IMR-90 (cell line): Measurements from ENCODE around the gene ATRN. TPM values are rescaled to one million over a fixed set of nuclear protein-coding genes. Genes with fewer than 3 reads are reported as not detected.

Source experiments
- ATAC-seq: fragments of 200-7000 bp; cut with Tn5 transposase; 2 replicates; pipeline ENCODE4 v1.9.1; 2020; ENCODE audit warnings: low read depth, mild to moderate bottlenecking, moderate library complexity
- BruUV-seq: library from RNA; stranded (reverse); fragments of 400-500 nt; replicated peaks from 2 replicates; lab custom pipeline; 2021; lab: Mats Ljungman, UMichigan
- CTCF ChIA-PET: fragments of 300-600 bp; formaldehyde crosslinking; extraction: SDS; loops from one replicate; lab custom pipeline; 2021; ENCODE audit warnings: antibody characterized with exemption; lab: Yijun Ruan, JAX
- POLR2A ChIA-PET: fragments of 300-600 bp; sonication (Branson Sonifier 250); formaldehyde crosslinking; loops from one replicate; lab custom pipeline; 2022; ENCODE audit warnings: antibody characterized with exemption; ENCODE audit not compliant: unreplicated experiment; lab: Charles Lee
- DNase-seq: peaks from one replicate; pipeline ENCODE4 v3.0.0; 2013
- H2AFZ ChIP-seq: replicated peaks from 2 replicates; pipeline ENCODE3; 2013; ENCODE audit warnings: low read length, mild to moderate bottlenecking; ENCODE audit not compliant: poor library complexity
- H2AK5ac ChIP-seq: 2 replicates; pipeline ENCODE4 v1.6.1; 2013; ENCODE audit warnings: low read depth, low read length, inconsistent platforms
- H2AK9ac ChIP-seq: replicated peaks from 2 replicates; pipeline ENCODE3; 2013; ENCODE audit warnings: mild to moderate bottlenecking, low read depth, low read length, moderate library complexity; ENCODE audit not compliant: poor library complexity
- H2BK120ac ChIP-seq: 2 replicates; pipeline ENCODE4 v1.6.1; 2013; ENCODE audit warnings: low read depth, low read length, inconsistent platforms
- H2BK15ac ChIP-seq: 3 replicates; pipeline ENCODE4 v1.6.1; 2013; ENCODE audit warnings: low read depth, low read length, inconsistent platforms
- H2BK20ac ChIP-seq: 2 replicates; pipeline ENCODE4 v1.6.1; 2013; ENCODE audit warnings: low read depth, mild to moderate bottlenecking, inconsistent platforms, low read length, moderate library complexity
- H2BK5ac ChIP-seq: 2 replicates; pipeline ENCODE4 v1.6.1; 2013; ENCODE audit warnings: mild to moderate bottlenecking, low read depth, low read length, inconsistent platforms; ENCODE audit not compliant: poor library complexity, severe bottlenecking
- H3K14ac ChIP-seq: replicated peaks from 2 replicates; pipeline ENCODE4 v1.6.1; 2013; ENCODE audit warnings: low read depth, low read length, inconsistent platforms
- H3K18ac ChIP-seq: 2 replicates; pipeline ENCODE4 v1.6.1; 2013; ENCODE audit warnings: low read depth, low read length, control low read depth
- H3K23ac ChIP-seq: 2 replicates; pipeline ENCODE4 v1.6.1; 2013; ENCODE audit warnings: low read depth, low read length, inconsistent platforms
- H3K27ac ChIP-seq: 2 replicates; pipeline ENCODE4 v1.5.1; 2013; ENCODE audit warnings: mild to moderate bottlenecking, control low read depth, low read length; ENCODE audit not compliant: insufficient read depth
- H3K27me3 ChIP-seq: 2 replicates; pipeline ENCODE4 v1.6.1; 2013; ENCODE audit warnings: low read length; ENCODE audit not compliant: control insufficient read depth, insufficient read depth
- H3K36me3 ChIP-seq: 2 replicates; pipeline ENCODE4 v1.6.1; 2013; ENCODE audit warnings: low read length, mixed read lengths; ENCODE audit not compliant: control insufficient read depth, insufficient read depth
- H3K4ac ChIP-seq: 2 replicates; pipeline ENCODE4 v1.6.1; 2013; ENCODE audit warnings: low read depth, low read length, inconsistent platforms
- H3K4me1 ChIP-seq: 2 replicates; pipeline ENCODE4 v1.6.1; 2013; ENCODE audit warnings: low read length, mixed read lengths; ENCODE audit not compliant: control insufficient read depth, insufficient read depth
- H3K4me2 ChIP-seq: 2 replicates; pipeline ENCODE4 v1.6.1; 2013; ENCODE audit warnings: low read depth, mild to moderate bottlenecking, control low read depth, low read length, moderate library complexity
- H3K4me3 ChIP-seq: 2 replicates; pipeline ENCODE4 v1.5.1; 2013; ENCODE audit warnings: low read depth, mild to moderate bottlenecking, control low read depth, low read length, moderate library complexity; ENCODE audit not compliant: insufficient read depth
- H3K56ac ChIP-seq: 2 replicates; pipeline ENCODE4 v1.6.1; 2013; ENCODE audit warnings: low read length, inconsistent platforms; ENCODE audit not compliant: insufficient read depth; ENCODE audit errors: extremely low read depth
- H3K79me1 ChIP-seq, 2 experiments: 2 replicates each; pipeline ENCODE4 v1.6.1; 2013; ENCODE audit warnings: low read length in 2 of 2, inconsistent platforms in 1 of 2, low read depth in 1 of 2
- H3K9ac ChIP-seq: 2 replicates; pipeline ENCODE4 v1.6.1; 2013; ENCODE audit warnings: low read depth, low read length, control low read depth
- H3K9me1 ChIP-seq: 2 replicates; pipeline ENCODE4 v1.6.1; 2013; ENCODE audit warnings: low read length, inconsistent platforms; ENCODE audit not compliant: insufficient read depth
- H3K9me3 ChIP-seq: 2 replicates; pipeline ENCODE4 v1.6.1; 2013; ENCODE audit warnings: low read length; ENCODE audit not compliant: control insufficient read depth, insufficient read depth
- H4K20me1 ChIP-seq: 2 replicates; pipeline ENCODE4 v1.6.1; 2013; ENCODE audit warnings: low read length, inconsistent platforms; ENCODE audit not compliant: insufficient read depth
- H4K5ac ChIP-seq: 2 replicates; pipeline ENCODE4 v1.6.1; 2013; ENCODE audit warnings: mild to moderate bottlenecking, low read depth, low read length, control low read depth
- H4K8ac ChIP-seq, 2 experiments: 2 replicates each; pipeline ENCODE4 v1.6.1; 2013; ENCODE audit warnings: low read depth in 2 of 2, low read length in 2 of 2, control low read depth in 1 of 2, inconsistent platforms in 1 of 2
- H4K91ac ChIP-seq: 2 replicates; pipeline ENCODE4 v1.6.1; 2013; ENCODE audit warnings: low read depth, low read length, inconsistent platforms; ENCODE audit not compliant: insufficient read depth
- BHLHE40 ChIP-seq: fragments of 150-350 bp; IDR thresholded peaks from 2 replicates; pipeline ENCODE4 v1.6.1; 2016; ENCODE audit warnings: mild to moderate bottlenecking, low read depth, low read length
- CEBPB ChIP-seq: IDR thresholded peaks from 2 replicates; pipeline ENCODE4 v1.6.1; 2012; ENCODE audit warnings: low read depth, low read length, improper control_type of control experiment
- CHD1 ChIP-seq: IDR thresholded peaks from 2 replicates; pipeline ENCODE4 v1.6.1; 2012; ENCODE audit warnings: low read depth, low read length, improper control_type of control experiment
- CTCF ChIP-seq: conservative IDR thresholded peaks from 2 replicates; pipeline ENCODE4 v1.5.1; 2012; ENCODE audit warnings: mild to moderate bottlenecking, low read depth, low read length, improper control_type of control experiment
- ELK1 ChIP-seq: fragments of 150-350 bp; IDR thresholded peaks from 2 replicates; pipeline ENCODE4 v1.6.1; 2016; ENCODE audit warnings: low read depth, mild to moderate bottlenecking, low read length, moderate library complexity, borderline replicate concordance
- MAFK ChIP-seq: IDR thresholded peaks from 2 replicates; pipeline ENCODE4 v1.6.1; 2012; ENCODE audit warnings: low read depth, low read length, improper control_type of control experiment
- MAZ ChIP-seq: IDR thresholded peaks from 2 replicates; pipeline ENCODE4 v1.6.1; 2012; ENCODE audit warnings: low read depth, mild to moderate bottlenecking, low read length, improper control_type of control experiment, moderate library complexity, borderline replicate concordance
- MXI1 ChIP-seq: IDR thresholded peaks from 2 replicates; pipeline ENCODE4 v1.6.1; 2012; ENCODE audit warnings: low read depth, mild to moderate bottlenecking, low read length, moderate library complexity, borderline replicate concordance
- NFE2L2 ChIP-seq: fragments of 150-350 bp; IDR thresholded peaks from 2 replicates; pipeline ENCODE4 v1.6.1; 2016; ENCODE audit warnings: low read depth, mild to moderate bottlenecking, low read length
- POLR2A ChIP-seq: IDR thresholded peaks from 2 replicates; pipeline ENCODE4 v1.6.1; 2012; ENCODE audit warnings: mild to moderate bottlenecking, low read depth, low read length
- RAD21 ChIP-seq: IDR thresholded peaks from 2 replicates; pipeline ENCODE4 v1.6.1; 2012; ENCODE audit warnings: low read length, improper control_type of control experiment
- RCOR1 ChIP-seq: IDR thresholded peaks from 2 replicates; pipeline ENCODE4 v1.6.1; 2012; ENCODE audit warnings: mild to moderate bottlenecking, low read length, improper control_type of control experiment; ENCODE audit not compliant: insufficient replicate concordance
- RFX5 ChIP-seq: IDR thresholded peaks from 2 replicates; pipeline ENCODE4 v1.8.0; 2012; ENCODE audit warnings: low read depth, mild to moderate bottlenecking, low read length, moderate library complexity
- SMC3 ChIP-seq: fragments of 150-350 bp; IDR thresholded peaks from 2 replicates; pipeline ENCODE4 v1.6.1; 2016; ENCODE audit warnings: low read depth, mild to moderate bottlenecking, antibody characterized with exemption, low read length, moderate library complexity
- WGBS, 2 experiments: methylation state at CpG; one replicate each; pipeline versions ENCODE4 v1.1.5 to v1.1.7; 2013; ENCODE audit warnings: missing lambda C conversion rate in 2 of 2; ENCODE audit not compliant: insufficient read length in 1 of 2; ENCODE audit errors: extremely low coverage in 2 of 2; 5-methylcytosine and 5-hydroxymethylcytosine counted together
- dilution Hi-C: fragments of 300-500 bp; cut with HindIII; formaldehyde crosslinking; loops from one replicate; pipeline ENCODE4 v1.14.3; 2018; ENCODE audit warnings: low sequenced_read_pairs; ENCODE audit not compliant: unreplicated experiment
- in situ Hi-C: fragments of 300-500 bp; cut with MboI; formaldehyde crosslinking; loops from 3 replicates; pipeline ENCODE4 v1.14.3; 2019; ENCODE audit warnings: low sequenced_read_pairs, inconsistent platforms, mixed read lengths
- intact Hi-C: fragments of 100-400 bp; cut with micrococcal nuclease; formaldehyde crosslinking; loops from 2 replicates; pipeline ENCODE4 v1.10.0; 2022
- polyA plus RNA-seq, 3 experiments: library from polyadenylated mRNA; depleted of rRNA; stranded (reverse); fragments of >200 nt; gene quantifications; 2 replicates each; pipeline ENCODE4 v1.2.3, GENCODE V29; 2012; ENCODE audit warnings: low replicate concordance in 1 of 3
- total RNA-seq: library from RNA; depleted of rRNA; stranded (reverse); fragments of >200 nt; gene quantifications from 2 replicates; pipeline ENCODE4 v1.2.3, GENCODE V29; 2012

The ATRN gene
- total and polyA plus RNA-seq, 2 of the 4 experiments (the other 2 are of a cell fraction), result 32.3 to 46.2 TPM

GRCh38 chr20:3622406-3622805 lies 151.6 kb downstream of the ATRN start:
- no peak overlapping the region for H3K56ac ChIP-seq
- H3K14ac ChIP-seq, result no peak overlapping the region
- no CpG with 5 or more reads among the region's 4 CpGs for WGBS, 2 experiments
- intact Hi-C loops (no loop called here), dilution Hi-C loops (no loop called here), in situ Hi-C loops (no loop called here)
- no peaks in the 10 kb centered on the region for H3K27me3 ChIP-seq
- no peak overlapping the region for H2AK9ac ChIP-seq
- H3K23ac ChIP-seq, result no peak overlapping the region
- no peak overlapping the region for H2AFZ ChIP-seq
- H3K9me3 ChIP-seq, result no peaks in the 10 kb centered on the region
- no peak overlapping the region for H2BK20ac ChIP-seq
- POLR2A ChIA-PET, result no interaction called here
- no peak overlapping the region for H4K91ac ChIP-seq
- H3K4me3 ChIP-seq, result no peak overlapping the region
- TF ChIP-seq MXI1, result no peak
- TF ChIP-seq CTCF, result no peak
- no peak for TF ChIP-seq MAFK
- no peak for TF ChIP-seq RCOR1
- TF ChIP-seq MAZ, result no peak
- TF ChIP-seq POLR2A, result no peak
- no peak for TF ChIP-seq CHD1
- no peak for TF ChIP-seq RFX5
- TF ChIP-seq BHLHE40, result no peak
- no peak for TF ChIP-seq SMC3
- no peak for TF ChIP-seq CEBPB
- TF ChIP-seq ELK1, result no peak
- no peak for TF ChIP-seq NFE2L2
- TF ChIP-seq RAD21, result no peak
- no peaks in the 10 kb centered on the region for H3K79me1 ChIP-seq
- DNase-seq (no peak), ATAC-seq (no peak)
- H2AK5ac ChIP-seq, result no peak overlapping the region
- H3K9me1 ChIP-seq, result peaks cover 3% of the 10 kb centered on the region
- no peaks in the 10 kb centered on the region for H3K4me1 ChIP-seq
- no TSS peak for BruUV-seq
- no peak overlapping the region for H2BK5ac ChIP-seq
- no peak overlapping the region for H4K8ac ChIP-seq
- no peak overlapping the region for H3K18ac ChIP-seq
- CTCF ChIA-PET, result interaction anchor here (0.5 kb wide), 1 partner anchor 331 kb away, joined by 3 read pairs; no protein-coding TSS in a partner anchor
- no peak overlapping the region for H3K4ac ChIP-seq
- H3K9ac ChIP-seq, result no peak overlapping the region
- no peak overlapping the region for H3K4me2 ChIP-seq
- no peak overlapping the region for H4K5ac ChIP-seq
- no peak overlapping the region for H3K27ac ChIP-seq
- no peaks in the 10 kb centered on the region for H4K20me1 ChIP-seq
- no peak overlapping the region for H2BK15ac ChIP-seq
- H2BK120ac ChIP-seq, result no peak overlapping the region
- peaks cover 5% of the 10 kb centered on the region for H3K36me3 ChIP-seq
